Heart right ventricle (tissue), 16 donors: ENCODE results near the gene NDRG3. TPM values are rescaled to one million over a fixed set of nuclear protein-coding genes. Genes with fewer than 3 reads are reported as not detected.
A peak's percentile ranks its signal among the peaks of the same experiment; 100 is the strongest.

Experiments
- ATAC-seq, 8 donors: fragments of 200-7000 bp; cut with Tn5 transposase; one replicate each; pipeline ENCODE4 v1.9.1; 2020; ENCODE audit warnings: mild to moderate bottlenecking in 8 of 8, moderate library complexity in 8 of 8, moderate number of reproducible peaks in 1 of 8
- DNase-seq, 2 donors: peaks; one replicate each; pipeline ENCODE4 v3.0.0-alpha.2; 2020
- H3K27ac ChIP-seq, 10 donors: fragments of 200-600 bp; sonication (generic) in 2 of 10; one replicate each; pipeline versions ENCODE4 v1.5.0 to v1.8.0; 2020 to 2022; ENCODE audit warnings: mild to moderate bottlenecking in 3 of 10
- H3K27me3 ChIP-seq, 7 donors: fragments of 200-600 bp; one replicate each; pipeline ENCODE4 v1.8.0; 2021 to 2022; ENCODE audit warnings: mild to moderate bottlenecking in 2 of 7
- H3K36me3 ChIP-seq, 9 donors: fragments of 200-600 bp; sonication (generic) in 1 of 9; one replicate each; pipeline versions ENCODE4 v1.5.0 to v1.8.0; 2020 to 2022; ENCODE audit warnings: mild to moderate bottlenecking in 2 of 9
- H3K4me1 ChIP-seq, 9 donors: fragments of 200-600 bp; sonication (generic) in 1 of 9; one replicate each; pipeline versions ENCODE4 v1.5.0 to v1.8.0; 2020 to 2022; ENCODE audit warnings: mild to moderate bottlenecking in 4 of 9
- H3K4me3 ChIP-seq, 10 donors: fragments of 200-600 bp; sonication (generic) in 2 of 10; one replicate each; pipeline versions ENCODE4 v1.5.0 to v1.8.0; 2020 to 2022; ENCODE audit warnings: mild to moderate bottlenecking in 7 of 10, moderate library complexity in 2 of 10
- H3K9me3 ChIP-seq, 11 donors: fragments of 200-600 bp in 10 of 11; sonication (generic) in 2 of 11; one replicate each; pipeline versions ENCODE4 v1.5.0 to v1.8.0; 2013 to 2022; ENCODE audit warnings: mild to moderate bottlenecking in 2 of 11, control low read depth in 1 of 11, moderate library complexity in 1 of 11
- WGBS, 2 donors: extraction: QIAGEN DNeasy Blood & Tissue Kit; methylation state at CpG; one replicate each; pipeline ENCODE4 v1.1.7; 2013; ENCODE audit warnings: inconsistent platforms in 1 of 2; 5-methylcytosine and 5-hydroxymethylcytosine counted together
- intact Hi-C, 10 donors: fragments of 100-400 bp; cut with DNase I; formaldehyde crosslinking; loops; one replicate each; pipeline versions ENCODE4 v1.11.1 to v1.14.2; 2022
- polyA plus RNA-seq, 2 donors: library from polyadenylated mRNA; stranded (reverse); fragments of 200-250 nt; gene quantifications; one replicate each; pipeline ENCODE4 v1.2.3, GENCODE V29; 2013
- total RNA-seq, 10 donors: library from RNA; stranded (reverse); fragmentation: NEBNext Ultra II Directional in 3 of 10; extraction: Animal tissue kit (Norgen Biotek cat#: 25700) in 3 of 10; gene quantifications; one replicate each; pipeline versions ENCODE4 v1.2.1 to v1.2.4, GENCODE V29; 2021 to 2023
- TF ChIP-seq, protein P1 (sequence below), 9 donors: fragments of 200-600 bp; sonication (generic) in 2 of 9; IDR thresholded peaks; one replicate each; pipeline versions ENCODE4 v1.5.0 to v1.8.0; 2021 to 2022; ENCODE audit warnings: antibody characterized with exemption in 9 of 9, mild to moderate bottlenecking in 5 of 9, moderate library complexity in 1 of 9
- donor health status: Arrhythmogenic right ventricular cardiomyopathy.
- donor health status: ischemic (EF 13 %, LVEDD 7.1; RV severe dilation, severe dysfunction).
- donor health status: healthy with polysubstance abuse.
- donor health status: DM: no; HTN: yes; CAD: no.
- donor health status: DM: no; HTN: no; CAD: no.
- donor health status: ischemic (EF 25% LVEDD 6.9; RV normal size, moderate dysfunction).
- donor health status: ischemic (EF 25% LVEDD 5.7; RV mildly dilated, moderate dysfunction).
- donor health status: healthy.
- donor health status: DM: yes; HTN: yes; CAD: no.
- donor health status: Ischemic cardiomyopathy.
- donor health status: ischemic (EF 35%, LVEDD 5.7; RV mildly dilated, moderate dysfunction).
- donor health status: nonischemic (EF 11% LVEDD 7.7; RV severe dilation, severe dysfunction).
- donor health status: DM: yes; HTN: yes; CAD: no.
- donor health status: PGD.
- donor health status: ischemic (EF 29% LVEDD 5.4; RV normal size, mild dysfunction).
- donor health status: nonischemic (EF 23%, LVEDD 6.1; RV moderate dilation, normal function).

Gene NDRG3
- total and polyA plus RNA-seq, 12 donors: 19.3 to 37.0 (median 29.9) TPM

DNA sequence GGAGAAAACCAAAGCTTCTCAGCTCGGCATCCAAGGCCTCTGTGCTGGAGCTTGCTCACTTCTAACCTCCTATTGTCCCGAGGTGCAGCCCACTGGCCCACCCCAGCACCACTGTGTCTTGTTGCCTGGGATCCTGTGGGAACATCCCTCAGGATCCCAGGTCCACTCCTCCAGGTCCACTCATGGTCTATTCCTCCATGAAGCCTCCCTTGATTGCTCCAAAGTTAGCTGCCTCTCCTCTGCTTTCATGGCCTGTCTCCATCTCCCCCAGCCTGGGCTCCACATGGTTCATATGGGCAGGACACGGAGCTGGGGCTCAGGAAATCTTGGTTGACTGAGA lies 113.8 kb downstream of the NDRG3 start:
- peaks cover 0 to 18% (median 0%) of the 10 kb centered on the region in 9 donors for H3K4me1 ChIP-seq
- H3K4me3 ChIP-seq: no peak overlapping the region
- intact Hi-C loops: no loop called here
- H3K9me3 ChIP-seq: no peaks in the 10 kb centered on the region
- H3K36me3 ChIP-seq: peaks cover 0 to 3% (median 0%) of the 10 kb centered on the region in 9 donors
- TF ChIP-seq, protein P1, sequence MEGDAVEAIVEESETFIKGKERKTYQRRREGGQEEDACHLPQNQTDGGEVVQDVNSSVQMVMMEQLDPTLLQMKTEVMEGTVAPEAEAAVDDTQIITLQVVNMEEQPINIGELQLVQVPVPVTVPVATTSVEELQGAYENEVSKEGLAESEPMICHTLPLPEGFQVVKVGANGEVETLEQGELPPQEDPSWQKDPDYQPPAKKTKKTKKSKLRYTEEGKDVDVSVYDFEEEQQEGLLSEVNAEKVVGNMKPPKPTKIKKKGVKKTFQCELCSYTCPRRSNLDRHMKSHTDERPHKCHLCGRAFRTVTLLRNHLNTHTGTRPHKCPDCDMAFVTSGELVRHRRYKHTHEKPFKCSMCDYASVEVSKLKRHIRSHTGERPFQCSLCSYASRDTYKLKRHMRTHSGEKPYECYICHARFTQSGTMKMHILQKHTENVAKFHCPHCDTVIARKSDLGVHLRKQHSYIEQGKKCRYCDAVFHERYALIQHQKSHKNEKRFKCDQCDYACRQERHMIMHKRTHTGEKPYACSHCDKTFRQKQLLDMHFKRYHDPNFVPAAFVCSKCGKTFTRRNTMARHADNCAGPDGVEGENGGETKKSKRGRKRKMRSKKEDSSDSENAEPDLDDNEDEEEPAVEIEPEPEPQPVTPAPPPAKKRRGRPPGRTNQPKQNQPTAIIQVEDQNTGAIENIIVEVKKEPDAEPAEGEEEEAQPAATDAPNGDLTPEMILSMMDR (IDR thresholded peaks at IDR 0.05): no peak
- no peaks in the 10 kb centered on the region for H3K27me3 ChIP-seq
- no peak overlapping the region for H3K27ac ChIP-seq
- DNase-seq: no peak
- WGBS, 2 donors: 82 to 84% methylated on average over 3 of the region's 3 CpGs
- ATAC-seq: no peak

DNA sequence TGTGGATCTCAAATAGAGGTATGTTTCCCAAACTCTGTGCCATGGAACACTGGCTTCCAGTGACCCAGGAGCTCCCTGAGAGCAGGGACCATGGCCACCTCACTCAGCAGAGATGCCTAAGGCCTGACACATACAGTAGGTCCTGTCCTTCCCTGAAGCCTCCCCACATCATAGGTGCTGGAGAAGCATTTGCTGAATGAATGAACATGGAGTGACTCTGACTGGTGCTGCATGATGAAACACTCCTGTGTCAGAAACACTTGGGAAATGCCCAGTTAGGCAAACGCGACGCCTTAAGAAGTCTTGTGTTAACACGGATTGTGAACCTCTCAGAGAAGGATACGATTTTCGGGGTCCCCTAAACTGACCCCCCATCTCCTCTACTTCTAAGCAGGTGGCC lies 114.2 kb downstream of the NDRG3 start:
- WGBS, 2 donors: 91 to 96% methylated on average over 6 of the region's 6 CpGs
- Histone ChIP-seq H3K9me3 (no peaks in the 10 kb centered on the region), H3K4me1 (peaks cover 0 to 18% (median 0%) of the 10 kb centered on the region in 9 donors), H3K4me3 (no peak overlapping the region), H3K27ac (no peak overlapping the region), H3K27me3 (no peaks in the 10 kb centered on the region), H3K36me3 (peaks cover 0 to 3% (median 0%) of the 10 kb centered on the region in 9 donors)
- ATAC-seq (no peak), DNase-seq (no peak)
- intact Hi-C loops: no loop called here
- TF ChIP-seq, protein P1 (IDR thresholded peaks at IDR 0.05): no peak

DNA sequence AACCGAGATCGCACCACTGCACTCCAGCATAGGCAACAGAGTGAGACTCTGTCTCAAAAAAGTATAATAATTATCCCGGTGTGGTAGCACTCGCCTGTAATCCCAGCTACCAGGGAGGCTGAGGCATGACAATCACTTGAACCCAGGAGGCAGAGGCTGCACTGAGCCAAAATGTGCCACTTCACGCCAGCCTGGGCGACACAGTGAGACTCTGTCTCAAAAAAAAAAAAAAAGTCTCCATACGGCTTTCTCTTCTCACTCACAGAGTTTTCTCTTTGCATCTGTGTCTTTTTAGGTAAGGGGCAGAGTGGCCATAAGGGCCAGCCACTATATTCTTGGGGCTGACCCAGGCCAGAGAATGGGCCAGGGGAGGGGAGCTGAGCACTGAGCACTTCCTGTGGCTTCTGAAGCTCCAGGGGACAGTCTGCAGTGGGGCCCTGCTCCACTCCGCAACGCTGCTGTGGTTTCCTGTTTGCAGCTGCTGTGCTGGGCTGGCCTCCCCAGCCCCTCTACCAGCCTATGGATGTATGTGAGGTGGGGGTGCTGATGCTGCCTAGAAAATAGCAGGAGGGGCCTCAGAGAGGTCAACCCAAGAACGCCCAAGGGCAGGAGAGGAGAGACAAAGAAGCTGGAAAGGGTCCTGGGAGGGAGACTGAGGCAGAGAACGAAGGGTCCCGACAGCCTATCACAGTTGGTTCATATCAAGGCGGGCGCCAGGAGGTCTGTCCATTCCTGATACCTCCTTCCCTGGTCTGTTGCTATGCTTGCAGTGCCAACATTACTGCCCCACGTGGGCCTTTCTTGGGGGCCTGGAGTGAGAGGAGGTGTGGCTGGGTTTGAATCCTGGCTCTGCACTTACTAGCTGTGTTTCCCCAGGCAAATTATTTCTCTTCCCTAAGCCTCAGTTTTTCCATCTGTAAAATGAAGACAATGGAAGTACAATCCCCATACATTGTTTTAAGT lies 115.9 kb downstream of the NDRG3 start:
- ATAC-seq (peak in 1 of 8 donors; percentile 37), DNase-seq (no peak)
- Histone ChIP-seq H3K4me1 (peaks cover 0 to 18% (median 0%) of the 10 kb centered on the region in 9 donors), H3K27me3 (no peaks in the 10 kb centered on the region), H3K4me3 (no peak overlapping the region), H3K36me3 (peaks cover 0 to 2% (median 0%) of the 10 kb centered on the region in 9 donors), H3K27ac (peak overlapping the region in 1 of 10 donors; percentile 45), H3K9me3 (no peaks in the 10 kb centered on the region)
- TF ChIP-seq, protein P1 (IDR thresholded peaks at IDR 0.05): no peak
- intact Hi-C loops: no loop called here
- 76 to 77% methylated on average over 15 of the region's 15 CpGs for WGBS, 2 donors

DNA sequence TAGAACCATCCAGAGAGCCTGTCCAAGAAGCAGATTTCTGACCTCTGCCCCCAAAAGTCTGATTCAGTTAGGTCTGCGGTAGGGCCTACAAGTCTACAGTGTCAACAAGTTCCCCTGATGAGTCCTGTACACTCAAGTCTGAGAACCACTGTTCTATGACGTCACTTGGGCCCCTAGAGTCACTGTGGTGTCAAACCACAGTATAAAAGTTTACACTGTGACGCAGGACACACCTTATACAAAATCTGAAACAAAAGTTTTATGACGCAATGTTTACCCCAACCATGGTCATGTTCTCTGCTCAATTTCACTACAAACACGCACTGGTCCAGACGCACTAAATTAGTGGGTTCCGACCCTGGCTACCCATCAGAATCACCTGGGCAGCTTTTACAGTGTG lies 117.8 kb downstream of the NDRG3 start:
- Histone ChIP-seq H3K27me3 (no peaks in the 10 kb centered on the region), H3K36me3 (no peaks in the 10 kb centered on the region), H3K9me3 (no peaks in the 10 kb centered on the region), H3K4me1 (peaks cover 0 to 18% (median 0%) of the 10 kb centered on the region in 9 donors), H3K27ac (no peak overlapping the region), H3K4me3 (no peak overlapping the region)
- WGBS, 2 donors: 88 to 96% methylated on average over 7 of the region's 7 CpGs
- DNase-seq (no peak), ATAC-seq (no peak)
- intact Hi-C loops: no loop called here
- TF ChIP-seq, protein P1 (IDR thresholded peaks at IDR 0.05): no peak
